GM12878 (cell line): Measurements from ENCODE around the gene CDK5RAP1. TPM values are rescaled to one million over a fixed set of nuclear protein-coding genes. Genes with fewer than 3 reads are reported as not detected.
A peak's percentile ranks its signal among the peaks of the same experiment; 100 is the strongest.

Experiments
- ATAC-seq: fragments of 200-7000 bp; cut with Tn5 transposase; 3 replicates; pipeline ENCODE4 v1.9.1; 2020; ENCODE audit warnings: mild to moderate bottlenecking, moderate library complexity
- BruUV-seq: library from RNA; stranded (reverse); fragments of 400-500 nt; replicated peaks from 2 replicates; lab custom pipeline; 2021; lab: Mats Ljungman, UMichigan
- CTCF ChIA-PET: fragments of 300-600 bp; sonication (Branson Sonifier 250); formaldehyde crosslinking; extraction: SDS; loops from one replicate; lab custom pipeline; 2021; ENCODE audit warnings: inconsistent platforms; lab: Yijun Ruan, JAX
- POLR2A ChIA-PET: fragments of 350-600 bp; formaldehyde crosslinking; extraction: SDS; loops from one replicate; lab custom pipeline; 2021; ENCODE audit warnings: inconsistent platforms; lab: Charles Lee
- RAD21 ChIA-PET: fragments of 300-600 bp; sonication (Branson Sonifier 250); formaldehyde crosslinking; loops from one replicate; lab custom pipeline; 2023; ENCODE audit warnings: antibody characterized with exemption; ENCODE audit not compliant: unreplicated experiment; lab: Charles Lee
- SMC1A ChIA-PET: fragments of 300-600 bp; sonication (Branson Sonifier 250); formaldehyde crosslinking; loops from one replicate; lab custom pipeline; 2023; ENCODE audit not compliant: unreplicated experiment, uncharacterized antibody; lab: Charles Lee
- DNase-seq: peaks from one replicate; pipeline ENCODE4 v3.0.0-alpha.2; 2011; ENCODE audit warnings: low read depth, low spot score
- FAIRE-seq: peaks from 3 replicates; lab custom pipeline; 2011; peaks lifted over from hg19 to GRCh38; lab: Jason Lieb, UNC
- H2AFZ ChIP-seq: 2 replicates; pipeline ENCODE4 v1.6.0; 2011; ENCODE audit warnings: low read depth, low read length, control low read depth; ENCODE audit not compliant: control insufficient read depth
- H3K27ac ChIP-seq: 2 replicates; pipeline ENCODE4 v1.5.1; 2011; ENCODE audit warnings: control low read depth; ENCODE audit not compliant: control insufficient read depth, insufficient read depth
- H3K27me3 ChIP-seq, 2 experiments: replicated peaks in 1 of 2; 2 replicates each; pipeline versions ENCODE4 v1.6.0 to v1.6.1; 2011; ENCODE audit warnings: low read length in 1 of 2; ENCODE audit not compliant: control insufficient read depth in 2 of 2, insufficient read depth in 2 of 2
- H3K36me3 ChIP-seq, 2 experiments: 2 replicates each; pipeline ENCODE4 v1.5.1; 2011; ENCODE audit warnings: low read length in 1 of 2; ENCODE audit not compliant: control insufficient read depth in 2 of 2, insufficient read depth in 2 of 2
- H3K4me1 ChIP-seq: 2 replicates; pipeline ENCODE4 v1.6.1; 2011; ENCODE audit warnings: mild to moderate bottlenecking, low read length, moderate library complexity, mixed read lengths; ENCODE audit not compliant: control insufficient read depth, insufficient read depth
- H3K4me2 ChIP-seq: 2 replicates; pipeline ENCODE4 v1.6.0; 2011; ENCODE audit warnings: control low read depth; ENCODE audit not compliant: control insufficient read depth, insufficient read depth
- H3K4me3 ChIP-seq: fragments of 200-600 bp; sonication (generic); 2 replicates; pipeline ENCODE4 v1.5.1; 2016
- H3K79me2 ChIP-seq: 2 replicates; pipeline ENCODE4 v1.6.0; 2011; ENCODE audit warnings: low read length; ENCODE audit not compliant: control insufficient read depth, insufficient read depth
- H3K9ac ChIP-seq: 2 replicates; pipeline ENCODE4 v1.8.0; 2011; ENCODE audit warnings: low read length, control low read depth, mixed read lengths; ENCODE audit not compliant: control insufficient read depth, insufficient read depth
- H3K9me3 ChIP-seq: replicated peaks from 3 replicates; pipeline ENCODE4 v1.5.1; 2011; ENCODE audit warnings: mild to moderate bottlenecking, low read length; ENCODE audit not compliant: control insufficient read depth, insufficient read depth
- H4K20me1 ChIP-seq: 2 replicates; pipeline ENCODE4 v1.6.0; 2011; ENCODE audit not compliant: control insufficient read depth, insufficient read depth
- BACH1 ChIP-seq: fragments of 450-650 bp; IDR thresholded peaks from 2 replicates; pipeline ENCODE4 v1.6.1; 2017; ENCODE audit warnings: mild to moderate bottlenecking, borderline replicate concordance
- BCL11A ChIP-seq: IDR thresholded peaks from 2 replicates; pipeline ENCODE4 v1.6.1; 2011; ENCODE audit warnings: low read depth, low read length
- BCLAF1 ChIP-seq: fragments of 450-650 bp; IDR thresholded peaks from 2 replicates; pipeline ENCODE4 v1.6.1; 2017; ENCODE audit warnings: antibody characterized with exemption, mild to moderate bottlenecking, moderate library complexity
- CHD1 ChIP-seq: IDR thresholded peaks from 2 replicates; pipeline ENCODE4 v1.6.1; 2012; ENCODE audit warnings: low read depth, low read length, improper control_type of control experiment
- HDAC2 ChIP-seq: fragments of 200-600 bp; sonication (generic); IDR thresholded peaks from 2 replicates; pipeline ENCODE4 v1.6.1; 2017
- IKZF2 ChIP-seq, 2 experiments: fragments of 450-650 bp; IDR thresholded peaks; 2 replicates each; pipeline ENCODE4 v1.6.1; 2017; ENCODE audit warnings: mild to moderate bottlenecking in 2 of 2, moderate library complexity in 2 of 2
- PAX8 ChIP-seq: fragments of 450-650 bp; IDR thresholded peaks from 2 replicates; pipeline ENCODE4 v1.6.1; 2017; ENCODE audit warnings: mild to moderate bottlenecking, moderate library complexity
- POLR2AphosphoS2 ChIP-seq: IDR thresholded peaks from 2 replicates; pipeline ENCODE4 v1.6.1; 2011; ENCODE audit warnings: low read depth, mild to moderate bottlenecking, low read length, improper control_type of control experiment, moderate library complexity
- TCF12 ChIP-seq: IDR thresholded peaks from 2 replicates; pipeline ENCODE4 v1.6.1; 2011; ENCODE audit warnings: low read depth, mild to moderate bottlenecking, low read length
- TCF7 ChIP-seq: IDR thresholded peaks from 2 replicates; pipeline ENCODE4 v1.6.1; 2014; ENCODE audit warnings: antibody characterized with exemption, borderline replicate concordance
- USF1 ChIP-seq: IDR thresholded peaks from 2 replicates; pipeline ENCODE4 v1.6.1; 2011; ENCODE audit warnings: borderline replicate concordance, low read depth, mild to moderate bottlenecking, moderate library complexity, mixed read lengths, low read length; ENCODE audit not compliant: insufficient read depth; ENCODE audit errors: extremely low read length
- ZNF384 ChIP-seq: IDR thresholded peaks from 2 replicates; pipeline ENCODE4 v1.6.1; 2012; ENCODE audit warnings: low read depth, mild to moderate bottlenecking, low read length, improper control_type of control experiment, borderline replicate concordance
- WGBS: methylation state at CpG from one replicate; pipeline ENCODE4 v1.1.6; 2016; ENCODE audit warnings: low lambda C conversion rate; ENCODE audit not compliant: insufficient replicate concordance, insufficient coverage; ENCODE audit errors: missing lambda C conversion rate; 5-methylcytosine and 5-hydroxymethylcytosine counted together
- in situ Hi-C: fragments of 300-500 bp; cut with MboI; formaldehyde crosslinking; loops from 9 replicates; pipeline ENCODE4 v1.14.3; 2018; ENCODE audit warnings: mixed read lengths
- intact Hi-C: fragments of 100-400 bp; cut with micrococcal nuclease; formaldehyde crosslinking; loops from one replicate; pipeline ENCODE4 v1.14.2; 2022; ENCODE audit not compliant: unreplicated experiment
- polyA plus RNA-seq, 11 experiments: library from polyadenylated mRNA; depleted of rRNA in 4 of 11; unstranded in 6 of 11; stranded (reverse) in 5 of 11; fragments of >200 nt; fragmentation: Nextera tagmentation in 4 of 11; fragmentation: Illumina TruSeq in 1 of 11; extraction: Ambion mirVana in 4 of 11; extraction: Trizol in 1 of 11; gene quantifications; 1 replicate in 1 of 11; 2 replicates in 10 of 11; pipeline versions ENCODE4 v1.2.1 to v1.2.3, GENCODE V29; 2011 to 2016; ENCODE audit warnings: inconsistent platforms in 2 of 11, missing spikeins in 2 of 11, low read depth in 1 of 11
- total RNA-seq, 4 experiments: library from RNA; depleted of rRNA in 3 of 4; stranded (reverse); fragments of >200 nt in 3 of 4; fragmentation: Illumina TruSeq in 1 of 4; extraction: Trizol in 1 of 4; gene quantifications; 2 replicates each; pipeline versions ENCODE4 v1.2.1 to v1.2.3, GENCODE V29; 2013 to 2021

CDK5RAP1 gene
- total and polyA plus RNA-seq, 10 of the 15 experiments (the other 5 are each of a cell fraction or from before 2014, with no cell fraction given) = 30.4 to 67.6 (median 38.8) TPM

- in situ Hi-C loops = no loop called here
- WGBS = 86% methylated on average over 4 of the region's 4 CpGs
- POLR2A ChIA-PET = no interaction called here
These were observed 57.8 kb downstream of the CDK5RAP1 start for GRCh38 chr20:33343521-33343920.

More at GRCh38 chr20:33343521-33343920, 57.8 kb downstream of the CDK5RAP1 start:
- ChIA-PET SMC1A (no interaction called here), CTCF (no interaction called here), RAD21 (no interaction called here)
- no peaks in the 10 kb centered on the region for H3K9me3 ChIP-seq
- no peaks in the 10 kb centered on the region for H3K36me3 ChIP-seq
- no peak overlapping the region for H3K27ac ChIP-seq
- H3K4me3 ChIP-seq = no peak overlapping the region
- H3K79me2 ChIP-seq = no peaks in the 10 kb centered on the region
- H3K4me2 ChIP-seq = no peak overlapping the region
- ATAC-seq = no peak
- H3K4me1 ChIP-seq = peaks cover 1% of the 10 kb centered on the region; the same call in 1 of the 2 replicates
- H3K27me3 ChIP-seq = no peaks in the 10 kb centered on the region
- H4K20me1 ChIP-seq = no peaks in the 10 kb centered on the region
- intact Hi-C loops = no loop called here
- no peak overlapping the region for H3K9ac ChIP-seq
- peak; percentile 56 for FAIRE-seq
- DNase-seq = no peak
- no TSS peak for BruUV-seq
- no peak for TF ChIP-seq TCF7
- no peak for TF ChIP-seq PAX8
- no peak for TF ChIP-seq HDAC2
- TF ChIP-seq USF1 = no peak
- TF ChIP-seq IKZF2 (IDR thresholded peaks at IDR 0.05) = no peak
- TF ChIP-seq CHD1 = no peak
- no peak for TF ChIP-seq BACH1
- no peak for TF ChIP-seq BCLAF1
- no peak for TF ChIP-seq POLR2AphosphoS2
- TF ChIP-seq BCL11A = no peak
- no peak for TF ChIP-seq ZNF384
- no peak for TF ChIP-seq TCF12
- TF ChIP-seq, all 136 proteins: peak for 0
- no peak overlapping the region for H2AFZ ChIP-seq
